H1 (cell line): ENCODE measurements around the gene KPNA6. TPM values are rescaled to one million over a fixed set of nuclear protein-coding genes. Genes with fewer than 3 reads are reported as not detected.

ENCODE experiments used
- CTCF ChIA-PET: fragments of 300-600 bp; sonication (Branson Sonifier 250); formaldehyde crosslinking; loops from one replicate; lab custom pipeline; 2021; ENCODE audit not compliant: partially characterized antibody; lab: Charles Lee
- POLR2A ChIA-PET: fragments of 300-600 bp; sonication (Branson Sonifier 250); formaldehyde crosslinking; loops from one replicate; lab custom pipeline; 2021; ENCODE audit warnings: inconsistent platforms; ENCODE audit not compliant: partially characterized antibody; lab: Charles Lee
- DNase-seq, 2 experiments: peaks; one replicate each; pipeline versions ENCODE4 v3.0.0 to v3.0.0-alpha.2; 2010 to 2022; ENCODE audit warnings: low spot score in 2 of 2, low read depth in 1 of 2, mixed read lengths in 1 of 2
- FAIRE-seq: peaks from 2 replicates; lab custom pipeline; 2011; peaks lifted over from hg19 to GRCh38; lab: Jason Lieb, UNC
- H2AFZ ChIP-seq: 2 replicates; pipeline ENCODE4 v1.8.1; 2012; ENCODE audit warnings: low read length, inconsistent platforms
- H2AK5ac ChIP-seq: 2 replicates; pipeline ENCODE4 v1.6.1; 2013; ENCODE audit warnings: low read depth, low read length
- H2BK120ac ChIP-seq: replicated peaks from 2 replicates; pipeline ENCODE3; 2013; ENCODE audit warnings: low read depth, low read length, inconsistent platforms
- H2BK12ac ChIP-seq: 2 replicates; pipeline ENCODE4 v1.6.1; 2013; ENCODE audit warnings: low read depth, low read length
- H2BK15ac ChIP-seq: 2 replicates; pipeline ENCODE4 v1.6.1; 2013; ENCODE audit warnings: low read length
- H2BK20ac ChIP-seq: 2 replicates; pipeline ENCODE4 v1.6.1; 2013; ENCODE audit warnings: low read length
- H2BK5ac ChIP-seq: 2 replicates; pipeline ENCODE4 v1.6.1; 2013; ENCODE audit warnings: low read depth, low read length
- H3K14ac ChIP-seq: 2 replicates; pipeline ENCODE4 v1.6.1; 2013; ENCODE audit warnings: inconsistent platforms; ENCODE audit not compliant: insufficient read length
- H3K18ac ChIP-seq: 2 replicates; pipeline ENCODE4 v1.6.1; 2013; ENCODE audit warnings: low read length; ENCODE audit errors: extremely low read depth
- H3K23ac ChIP-seq: 2 replicates; pipeline ENCODE4 v1.6.1; 2013; ENCODE audit warnings: inconsistent platforms; ENCODE audit not compliant: insufficient read length
- H3K23me2 ChIP-seq: 2 replicates; pipeline ENCODE4 v1.6.1; 2013; ENCODE audit warnings: low read depth, low read length
- H3K27ac ChIP-seq: 2 replicates; pipeline ENCODE4 v1.6.1; 2011; ENCODE audit warnings: low read depth, low read length, inconsistent platforms
- H3K27me3 ChIP-seq, 4 experiments: replicated peaks in 1 of 4; 1 replicate in 1 of 4; 2 replicates in 3 of 4; pipeline versions ENCODE4 v1.6.1 to v1.8.1; 2011 to 2013; ENCODE audit warnings: low read length in 3 of 4, mild to moderate bottlenecking in 3 of 4, inconsistent platforms in 2 of 4, mixed read lengths in 2 of 4, moderate library complexity in 1 of 4; ENCODE audit not compliant: control insufficient read depth in 3 of 4, insufficient read depth in 3 of 4; ENCODE audit errors: extremely low read depth in 1 of 4
- H3K36me3 ChIP-seq, 4 experiments: 2 replicates each; pipeline versions ENCODE4 v1.6.1 to v1.8.1; 2011 to 2013; ENCODE audit warnings: mild to moderate bottlenecking in 4 of 4, low read length in 3 of 4, moderate library complexity in 2 of 4, control low read depth in 1 of 4, inconsistent platforms in 1 of 4; ENCODE audit not compliant: insufficient read depth in 4 of 4, control insufficient read depth in 2 of 4
- H3K4ac ChIP-seq: replicated peaks from 2 replicates; pipeline ENCODE3; 2013; ENCODE audit warnings: low read length, low read depth, mixed read lengths, inconsistent platforms; ENCODE audit not compliant: insufficient read length
- H3K4me1 ChIP-seq, 4 experiments: replicated peaks in 1 of 4; 1 replicate in 1 of 4; 2 replicates in 3 of 4; pipeline versions ENCODE4 v1.6.1 to v1.8.1; 2011 to 2013; ENCODE audit warnings: low read length in 3 of 4, inconsistent platforms in 2 of 4, mixed read lengths in 1 of 4; ENCODE audit not compliant: insufficient read depth in 4 of 4, control insufficient read depth in 3 of 4
- H3K4me2 ChIP-seq, 2 experiments: 2 replicates each; pipeline versions ENCODE4 v1.6.1 to v1.8.1; 2011 to 2013; ENCODE audit warnings: low read depth in 2 of 2, low read length in 2 of 2, control low read depth in 1 of 2, inconsistent platforms in 1 of 2, mild to moderate bottlenecking in 1 of 2; ENCODE audit not compliant: insufficient read depth in 1 of 2
- H3K4me3 ChIP-seq, 4 experiments: fragments of 200-600, 300-600 bp in 1 of 4; sonication (generic), shearing (Covaris generic), sonication (Bioruptor Twin) in 1 of 4; 2 replicates each; pipeline versions ENCODE4 v1.5.1 to v1.8.1; 2011 to 2016; ENCODE audit warnings: low read length in 4 of 4, low read depth in 3 of 4, control low read depth in 2 of 4, inconsistent platforms in 2 of 4, mild to moderate bottlenecking in 2 of 4, mixed read lengths in 1 of 4, moderate library complexity in 1 of 4; ENCODE audit not compliant: insufficient read depth in 2 of 4; ENCODE audit errors: extremely low read depth in 1 of 4
- H3K56ac ChIP-seq: replicated peaks from 2 replicates; pipeline ENCODE3; 2013; ENCODE audit warnings: low read depth, mild to moderate bottlenecking, mixed read lengths, low read length, inconsistent platforms; ENCODE audit not compliant: insufficient read length
- H3K79me1 ChIP-seq: 2 replicates; pipeline ENCODE4 v1.6.1; 2013; ENCODE audit warnings: low read depth, low read length, control low read depth
- H3K79me2 ChIP-seq, 2 experiments: 2 replicates each; pipeline versions ENCODE4 v1.6.1 to v1.8.1; 2012 to 2013; ENCODE audit warnings: low read length in 2 of 2, mild to moderate bottlenecking in 2 of 2, inconsistent platforms in 1 of 2; ENCODE audit not compliant: insufficient read depth in 2 of 2, control insufficient read depth in 1 of 2
- H3K9ac ChIP-seq, 4 experiments: replicated peaks in 1 of 4; 1 replicate in 1 of 4; 2 replicates in 3 of 4; pipeline versions ENCODE4 v1.6.1 to v1.8.1; 2011 to 2013; ENCODE audit warnings: low read depth in 3 of 4, low read length in 3 of 4, control low read depth in 2 of 4, mild to moderate bottlenecking in 2 of 4, moderate library complexity in 2 of 4, inconsistent platforms in 1 of 4; ENCODE audit errors: extremely low read depth in 1 of 4
- H3K9me3 ChIP-seq, 2 experiments: 2 replicates each; pipeline versions ENCODE4 v1.6.1 to v1.8.1; 2012 to 2013; ENCODE audit warnings: mild to moderate bottlenecking in 2 of 2, moderate library complexity in 2 of 2, control low read depth in 1 of 2, inconsistent platforms in 1 of 2, low read depth in 1 of 2, low read length in 1 of 2, mixed read lengths in 1 of 2; ENCODE audit not compliant: insufficient read depth in 2 of 2
- H4K20me1 ChIP-seq, 2 experiments: replicated peaks in 1 of 2; 2 replicates each; pipeline versions ENCODE3 to v1.8.1; 2011 to 2013; ENCODE audit warnings: inconsistent platforms in 2 of 2, low read length in 2 of 2, mild to moderate bottlenecking in 1 of 2; ENCODE audit not compliant: insufficient read depth in 2 of 2, control insufficient read depth in 1 of 2
- H4K5ac ChIP-seq: 2 replicates; pipeline ENCODE4 v1.6.1; 2013; ENCODE audit warnings: low read length, low read depth, mixed read lengths, inconsistent platforms; ENCODE audit not compliant: insufficient read length
- H4K8ac ChIP-seq: 2 replicates; pipeline ENCODE4 v1.8.0; 2013; ENCODE audit warnings: mild to moderate bottlenecking, moderate library complexity, low read length, inconsistent platforms; ENCODE audit not compliant: insufficient read depth; ENCODE audit errors: extremely low read depth
- H4K91ac ChIP-seq: replicated peaks from 2 replicates; pipeline ENCODE3; 2013; ENCODE audit warnings: low read length, mixed read lengths, inconsistent platforms; ENCODE audit not compliant: insufficient read length
- GABPA ChIP-seq: IDR thresholded peaks from 2 replicates; pipeline ENCODE4 v1.6.1; 2011; ENCODE audit warnings: mild to moderate bottlenecking, low read length, moderate library complexity, borderline replicate concordance; ENCODE audit not compliant: insufficient read depth
- SUZ12 ChIP-seq: fragments of 200-600 bp; sonication (generic); IDR thresholded peaks from 2 replicates; pipeline ENCODE4 v1.6.1; 2012; ENCODE audit warnings: mild to moderate bottlenecking, inconsistent platforms, low read length, moderate library complexity, mixed read lengths
- WGBS, 2 experiments: shearing (Covaris generic) in 1 of 2; methylation state at CpG; one replicate each; pipeline versions ENCODE4 v1.1.6 to v1.1.7; 2013 to 2015; ENCODE audit warnings: low lambda C conversion rate in 2 of 2, mixed read lengths in 2 of 2, inconsistent platforms in 1 of 2, low coverage in 1 of 2, missing lambda C conversion rate in 1 of 2; ENCODE audit not compliant: insufficient replicate concordance in 2 of 2, insufficient coverage in 1 of 2, insufficient read length in 1 of 2; ENCODE audit errors: extremely low coverage in 1 of 2, missing lambda C conversion rate in 1 of 2; 5-methylcytosine and 5-hydroxymethylcytosine counted together
- polyA plus RNA-seq, 7 experiments: library from polyadenylated mRNA; depleted of rRNA in 3 of 7; stranded (reverse) in 5 of 7; unstranded in 2 of 7; fragments of >200 nt in 5 of 7; fragments of 200-250 nt in 2 of 7; gene quantifications; 1 replicate in 5 of 7; 2 replicates in 1 of 7; 4 replicates in 1 of 7; pipeline versions ENCODE4 v1.2.1 to v1.2.3, GENCODE V29; 2011 to 2013; ENCODE audit warnings: missing spikeins in 2 of 7, mixed read lengths in 2 of 7
- total RNA-seq: library from RNA; stranded (reverse); fragmentation: NEBNext Ultra II Directional; extraction: Animal tissue kit (Norgen Biotek cat#: 25700); gene quantifications from 2 replicates; pipeline ENCODE4 v1.2.1, GENCODE V29; 2021

Gene KPNA6
- total and polyA plus RNA-seq, 2 of the 8 experiments (the other 6 are each of a cell fraction or from before 2014, with no cell fraction given): 24.2 to 120 TPM

DNA sequence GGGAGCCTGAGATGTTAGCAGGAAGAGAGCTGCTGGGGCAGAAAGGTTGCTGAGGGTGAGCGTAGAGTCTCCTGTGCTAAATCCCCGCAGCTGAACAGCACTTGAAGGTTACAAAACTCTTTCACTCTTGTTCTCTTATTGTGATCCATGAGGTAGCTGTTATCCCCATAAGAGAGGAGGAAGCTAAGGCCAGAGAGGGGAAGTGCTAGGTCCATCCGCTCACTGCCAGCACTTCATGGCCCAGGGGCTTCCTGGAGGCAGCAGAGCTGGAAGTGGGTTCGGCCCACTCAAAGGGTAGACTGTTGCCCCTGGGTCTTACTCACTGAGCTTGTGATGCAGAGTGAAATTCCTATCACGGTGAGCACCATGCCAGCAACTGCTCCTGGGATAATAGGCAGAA is 108.7 kb downstream of the KPNA6 start:
- H3K4ac ChIP-seq: no peak overlapping the region
- no peak overlapping the region for H4K5ac ChIP-seq
- H3K79me1 ChIP-seq: no peaks in the 10 kb centered on the region; the same call in 1 of the 2 replicates
- FAIRE-seq (no peak), DNase-seq (no peak)
- no peak overlapping the region for H3K4me3 ChIP-seq
- H3K79me2 ChIP-seq: peaks cover 0 to 10% of the 10 kb centered on the region in 2 experiments; a peak in 2 of 4 replicates
- H2BK15ac ChIP-seq: no peak overlapping the region
- H3K23me2 ChIP-seq: peaks cover 3% of the 10 kb centered on the region; the same call in 1 of the 2 replicates
- CTCF ChIA-PET: interaction anchor here (0.9 to 7.6 kb wide), 31 partner anchors 10 to 185 kb away, joined by 3 to 70 read pairs (median 5); partner anchors contain the start of genes CCDC28B, FAM167B, FAM229A and HDAC1
- POLR2A ChIA-PET: interaction anchor here (0.7 to 4.1 kb wide), 16 partner anchors 11 to 178 kb away, joined by 3 to 33 read pairs (median 6); partner anchors contain the start of genes BSDC1, FAM229A, IQCC and MARCKSL1
- no peak overlapping the region for H3K4me2 ChIP-seq
- H3K4me1 ChIP-seq: peaks cover 0 to 4% (median 0%) of the 10 kb centered on the region in 4 experiments; a peak in 2 of 7 replicates
- no peak overlapping the region for H2BK12ac ChIP-seq
- H3K9ac ChIP-seq: no peak overlapping the region
- no peak overlapping the region for H2AK5ac ChIP-seq
- H3K23ac ChIP-seq: no peak overlapping the region
- no peak overlapping the region for H2BK5ac ChIP-seq
- no peak overlapping the region for H3K56ac ChIP-seq
- no peak overlapping the region for H2BK20ac ChIP-seq
- 88% methylated on average over 5 of the region's 5 CpGs; no CpG with 5 or more reads in 1 of the 2 experiments for WGBS, 2 experiments
- H3K27me3 ChIP-seq: no peaks in the 10 kb centered on the region
- H3K18ac ChIP-seq: no peak overlapping the region
- H2BK120ac ChIP-seq: no peak overlapping the region
- H4K8ac ChIP-seq: no peak overlapping the region
- H3K14ac ChIP-seq: no peak overlapping the region
- H3K27ac ChIP-seq: no peak overlapping the region
- H2AFZ ChIP-seq: no peak overlapping the region
- peaks cover 2 to 14% (median 6%) of the 10 kb centered on the region in 4 experiments; a peak in 4 of 8 replicates for H3K36me3 ChIP-seq
- peaks cover 0 to 3% of the 10 kb centered on the region in 2 experiments for H4K20me1 ChIP-seq
- H4K91ac ChIP-seq: no peak overlapping the region
- H3K9me3 ChIP-seq: no peaks in the 10 kb centered on the region
- TF ChIP-seq GABPA (no peak), SUZ12 (no peak)
